ENCODE data around the gene LCA5.
A peak's percentile ranks its signal among the peaks of the same experiment; 100 is the strongest.
"Not testable (repeated sequence)": the region's sequence is repeated elsewhere in the genome, so short reads cannot be mapped to it uniquely, and the experiment has no call there.

The LCA5 gene

DNA sequence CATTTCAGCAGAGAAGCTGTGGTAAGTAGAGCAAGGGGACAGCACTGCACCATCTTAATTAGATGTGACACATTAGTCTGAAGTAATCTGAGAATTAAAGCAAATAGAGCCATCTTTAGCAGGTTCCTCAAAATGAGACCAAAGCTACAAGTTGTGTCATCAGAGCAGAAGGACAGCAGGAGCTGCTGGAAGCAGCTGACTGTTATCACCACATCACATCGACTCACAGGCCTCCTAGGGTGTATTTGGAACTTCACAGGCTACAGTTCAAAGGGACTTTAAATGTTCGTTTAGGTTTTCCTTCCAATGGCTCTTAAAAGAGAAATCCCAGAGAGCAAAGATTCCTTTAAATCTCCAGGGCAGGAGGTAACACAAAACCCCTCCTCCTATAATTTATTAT is 69.5 kb downstream of the LCA5 start:
- no peak for DNase-seq (ENCODE audit: low spot score)

DNA sequence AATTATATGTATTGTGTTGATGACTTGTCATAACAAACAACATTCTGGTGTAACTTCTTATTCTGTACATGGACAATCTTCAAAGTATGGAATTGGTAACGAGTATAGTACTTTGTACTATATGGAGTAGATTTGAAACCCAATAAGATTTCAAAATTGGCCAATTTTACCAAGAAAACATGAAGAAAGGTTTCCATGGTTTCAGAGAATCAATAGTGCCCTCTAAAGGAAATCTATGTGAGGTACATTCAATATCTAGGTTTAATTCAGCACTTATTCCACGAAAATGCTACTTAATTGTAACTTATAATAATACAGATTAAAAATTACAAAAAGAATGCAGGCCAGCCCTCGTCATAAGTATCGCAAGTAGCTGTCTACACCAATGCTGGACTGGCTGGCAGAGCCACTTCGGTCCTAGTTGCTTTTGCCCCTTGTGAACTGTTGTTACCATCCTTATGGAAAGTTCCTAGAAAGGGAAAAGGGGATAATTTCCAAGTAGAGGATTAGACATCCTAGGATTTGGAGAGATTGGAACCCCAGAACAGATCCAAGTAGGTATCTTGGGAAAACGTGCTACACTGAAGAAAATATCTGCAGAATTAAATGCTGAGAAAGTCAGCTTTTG is 70.9 kb downstream of the LCA5 start:
- DNase-seq (ENCODE audit: low spot score) = peak; percentile 36

DNA sequence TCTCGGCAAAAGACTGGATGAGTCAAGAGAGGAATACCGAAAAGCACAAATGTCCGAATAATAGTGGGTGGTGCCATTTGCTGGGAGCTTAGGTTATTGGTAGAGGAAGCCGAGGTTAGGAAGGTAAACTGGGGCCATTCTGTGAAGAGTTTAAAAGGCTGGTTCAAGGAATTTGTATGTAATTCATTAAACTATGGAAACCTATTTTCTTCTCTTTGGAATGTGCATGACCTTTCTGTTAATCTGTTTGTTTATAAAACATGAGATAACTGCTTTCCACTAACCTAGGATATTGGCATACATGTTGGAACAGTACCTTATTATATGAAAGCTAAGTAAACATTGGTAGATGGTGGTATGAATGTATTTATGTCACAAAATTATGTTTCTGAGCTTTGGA is 71.8 kb downstream of the LCA5 start:
- no peak for DNase-seq (ENCODE audit: low spot score)

DNA sequence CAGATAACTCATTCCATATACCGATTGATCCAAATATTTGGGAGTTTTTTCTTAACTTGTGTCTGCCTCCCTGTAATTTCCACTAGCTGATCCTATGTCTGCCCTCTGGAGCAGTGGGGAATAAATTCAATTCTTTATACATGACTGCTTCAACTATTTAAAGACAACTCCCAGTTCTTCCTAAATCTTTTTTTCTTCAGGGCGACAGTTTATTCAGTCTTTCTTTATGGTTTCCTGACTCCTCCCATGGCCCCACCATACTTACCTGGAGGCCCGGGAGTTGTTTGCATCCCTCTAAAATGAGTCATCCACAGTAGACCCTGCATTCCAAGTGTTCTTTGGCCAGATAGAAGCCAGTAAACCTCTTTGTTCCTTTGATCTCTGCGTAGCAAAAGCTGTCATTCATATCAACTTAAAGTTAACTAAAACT is 73.6 kb downstream of the LCA5 start:
- no peak for DNase-seq (ENCODE audit: low spot score)

DNA sequence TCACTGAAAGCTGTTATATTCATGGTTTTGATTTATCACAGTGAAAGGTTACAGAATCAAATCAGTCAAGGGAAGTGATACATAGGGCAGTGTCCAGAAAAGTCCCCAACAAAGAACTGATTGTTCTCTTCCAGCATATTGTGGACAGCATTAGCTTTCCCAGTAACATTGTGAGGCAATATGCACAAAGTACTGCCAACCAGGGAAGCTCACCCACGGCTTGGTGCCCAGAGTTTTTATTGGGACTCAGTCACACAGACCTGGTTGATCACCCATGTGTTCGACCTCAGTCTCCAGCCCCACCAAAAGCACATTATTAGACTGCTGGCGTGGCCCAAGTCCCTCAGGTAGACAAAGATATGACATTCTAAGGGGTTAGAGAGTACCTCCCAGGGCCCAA is 76.0 kb downstream of the LCA5 start:
- DNase-seq (ENCODE audit: low spot score) = peak; percentile 67

DNA sequence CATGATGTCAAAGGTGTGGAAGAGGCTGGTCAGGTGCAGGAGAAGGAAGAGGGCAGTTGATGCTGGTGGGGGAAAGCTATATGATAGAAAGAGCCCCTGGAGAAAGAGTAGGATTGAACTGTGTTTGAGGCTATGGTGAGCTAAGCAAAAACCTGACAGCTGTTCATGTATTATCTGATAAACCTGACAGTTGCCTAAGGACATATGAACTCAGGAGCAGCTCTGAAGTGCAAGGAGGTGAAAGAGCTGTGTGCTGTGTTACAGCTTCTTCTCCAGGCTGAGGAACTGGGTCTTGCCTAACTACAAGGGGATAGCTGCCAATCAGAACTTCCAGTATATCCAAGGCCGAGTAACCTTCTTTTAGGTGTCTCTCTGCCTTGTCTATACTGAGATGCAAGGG is 81.8 kb downstream of the LCA5 start:
- DNase-seq (ENCODE audit: low spot score) = no peak

DNA sequence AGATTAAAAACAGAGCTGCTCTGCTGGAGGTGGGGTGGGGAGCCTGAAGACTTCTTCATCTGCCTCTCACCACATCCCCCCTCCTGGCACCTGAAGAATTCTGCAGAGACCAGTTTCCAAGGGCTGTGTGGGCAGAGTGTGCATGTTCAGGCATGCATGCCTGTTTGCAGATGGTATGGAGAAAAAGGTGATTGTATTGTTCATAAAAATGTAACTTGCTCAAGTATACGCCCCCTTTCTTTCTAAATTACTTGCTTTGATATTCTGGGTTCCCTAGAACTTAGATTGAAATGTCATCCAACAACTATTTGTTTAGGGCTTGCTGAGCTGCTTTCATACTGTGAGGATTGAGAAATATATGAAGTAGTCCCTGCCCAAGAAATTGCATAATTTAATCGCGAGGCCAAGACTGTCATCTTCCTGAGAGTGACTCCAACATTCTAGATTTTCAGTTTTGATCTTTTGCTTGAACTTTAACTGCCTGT is 83.6 kb downstream of the LCA5 start:
- DNase-seq (ENCODE audit: low spot score) = no peak

DNA sequence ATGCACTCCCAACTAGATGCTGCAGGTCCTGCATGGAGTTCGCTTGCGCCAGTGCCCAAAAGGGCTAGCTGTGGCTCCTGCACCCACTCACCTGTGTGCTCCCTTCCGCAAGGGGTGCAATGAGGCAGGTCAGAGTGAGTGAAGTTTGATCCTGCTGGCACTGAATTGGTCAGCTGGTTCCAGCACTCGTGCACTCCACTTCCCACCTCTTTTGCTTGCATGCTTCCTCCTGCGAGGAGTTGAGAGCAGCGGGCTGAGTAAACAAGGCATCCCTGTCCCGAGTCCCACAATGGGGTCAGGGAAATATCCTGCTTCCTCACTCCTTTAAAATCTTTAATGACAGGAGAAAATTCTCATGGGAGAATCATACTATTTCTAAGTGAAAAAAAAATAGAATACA is 86.2 kb downstream of the LCA5 start:
- DNase-seq (ENCODE audit: low spot score) = no peak

DNA sequence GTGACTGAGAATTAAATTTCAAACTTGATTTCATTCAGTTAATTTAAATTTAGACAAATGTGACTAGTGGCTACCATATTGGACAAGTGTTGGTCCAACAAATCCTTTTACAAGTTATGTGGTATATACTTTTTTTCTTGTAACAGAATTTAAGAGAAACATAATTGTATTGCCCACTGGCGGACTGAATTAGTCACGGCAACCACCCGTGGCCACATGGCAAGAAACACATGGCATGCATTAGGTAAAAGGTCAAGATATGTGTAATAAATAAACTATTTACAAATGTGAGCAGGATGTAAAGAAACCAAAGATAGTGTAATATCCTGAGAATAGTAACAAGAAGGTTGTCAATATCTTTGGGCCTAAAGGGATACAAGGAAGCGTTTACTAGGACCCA is 91.2 kb downstream of the LCA5 start:
- DNase-seq (ENCODE audit: low spot score) = no peak

DNA sequence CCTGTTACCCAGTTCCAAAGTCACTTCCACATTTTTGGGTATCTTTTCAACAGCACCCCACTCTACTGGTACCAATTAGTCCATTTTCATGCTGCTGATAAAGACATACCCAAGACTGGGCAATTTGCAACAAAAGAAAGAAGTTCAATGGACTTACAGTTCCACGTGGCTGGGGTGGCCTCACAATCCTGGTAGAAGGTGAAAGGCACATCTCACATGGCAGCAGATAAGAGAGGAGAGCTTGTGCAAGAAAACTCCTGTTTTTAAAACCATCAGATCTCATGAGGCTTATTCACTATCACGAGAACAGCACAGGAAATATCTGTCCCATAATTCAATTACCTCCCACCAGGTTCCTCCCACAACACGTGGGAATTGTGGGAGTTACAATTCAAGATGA is 93.4 kb downstream of the LCA5 start:
- DNase-seq (ENCODE audit: low spot score) = not testable (repeated sequence)

DNA sequence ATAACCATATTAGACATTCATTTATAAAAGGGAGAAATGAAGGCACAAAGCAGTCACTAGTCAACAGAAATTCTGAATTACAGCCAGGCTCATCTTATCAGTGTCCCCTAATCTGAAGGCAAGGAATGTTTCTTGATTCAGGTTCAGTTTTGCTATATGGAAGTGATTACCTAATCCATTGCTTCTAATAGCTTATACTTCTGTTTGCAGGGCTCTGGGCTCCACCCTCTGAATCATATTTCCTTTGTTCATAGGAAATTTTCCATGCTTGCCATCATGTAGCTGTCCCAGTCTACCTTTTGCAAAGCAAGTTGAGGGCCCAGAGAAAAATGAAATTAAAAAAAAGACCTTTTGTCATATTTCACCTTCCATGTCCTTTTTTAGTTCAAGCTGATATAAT is 96.0 kb downstream of the LCA5 start:
- DNase-seq (ENCODE audit: low spot score) = no peak

DNA sequence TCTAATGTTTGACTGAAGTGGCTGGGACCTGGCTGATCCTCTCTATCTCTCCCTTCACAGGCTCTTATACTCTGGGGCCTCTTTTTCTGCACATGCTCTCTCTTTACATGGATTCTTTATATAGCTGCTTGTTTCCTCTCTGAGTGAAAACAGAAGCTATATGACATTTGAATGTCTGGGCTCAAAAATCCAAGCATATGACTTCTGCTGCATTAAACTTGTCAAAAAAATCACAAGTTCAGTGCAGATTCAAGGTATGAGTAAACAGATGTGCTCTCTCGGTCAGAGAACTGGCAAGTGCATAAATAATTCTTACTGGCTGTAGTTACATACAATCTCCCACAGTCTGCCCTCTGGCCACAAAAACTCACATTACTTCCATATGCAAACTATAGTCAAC is 96.6 kb downstream of the LCA5 start:
- DNase-seq (ENCODE audit: low spot score) = no peak

DNA sequence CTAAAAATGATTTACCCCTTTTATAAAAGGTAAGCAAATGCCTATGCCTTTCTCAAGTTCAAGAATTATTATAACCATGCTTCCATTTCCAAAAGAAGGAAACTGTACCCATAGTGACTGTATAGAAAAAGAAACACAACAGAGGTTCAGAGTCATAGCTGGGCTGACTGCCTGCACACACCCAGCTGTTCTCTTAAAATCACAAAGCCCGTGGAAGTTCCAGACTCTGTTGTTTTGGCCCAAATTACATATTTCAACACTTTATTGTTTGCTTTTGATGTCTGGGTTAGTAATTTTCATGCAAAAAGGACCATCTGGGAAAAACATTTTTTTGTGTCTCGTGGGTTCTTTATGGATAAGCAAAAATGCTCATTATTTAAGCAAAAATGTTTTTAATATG is 99.2 kb downstream of the LCA5 start:
- no peak for DNase-seq (ENCODE audit: low spot score)

DNA sequence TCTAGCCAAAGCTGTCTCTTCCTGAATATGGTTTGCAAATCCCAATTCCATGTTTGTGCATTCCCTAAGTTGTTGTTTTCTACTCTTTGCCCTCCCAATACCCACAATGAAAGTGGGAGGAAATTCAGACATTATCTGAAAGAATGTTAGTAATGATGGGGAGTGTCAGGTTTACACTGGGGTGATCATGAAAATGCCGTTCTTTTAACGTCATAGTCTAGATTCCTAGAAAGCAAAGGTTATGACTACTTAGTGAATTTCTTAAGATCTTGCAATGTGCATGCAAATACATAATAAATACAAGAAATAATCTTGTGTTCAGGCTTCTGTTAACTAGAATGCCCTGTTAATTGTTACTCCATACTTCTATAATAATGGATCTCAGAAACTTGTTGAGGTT is 101.0 kb downstream of the LCA5 start:
- DNase-seq (ENCODE audit: low spot score) = no peak

DNA sequence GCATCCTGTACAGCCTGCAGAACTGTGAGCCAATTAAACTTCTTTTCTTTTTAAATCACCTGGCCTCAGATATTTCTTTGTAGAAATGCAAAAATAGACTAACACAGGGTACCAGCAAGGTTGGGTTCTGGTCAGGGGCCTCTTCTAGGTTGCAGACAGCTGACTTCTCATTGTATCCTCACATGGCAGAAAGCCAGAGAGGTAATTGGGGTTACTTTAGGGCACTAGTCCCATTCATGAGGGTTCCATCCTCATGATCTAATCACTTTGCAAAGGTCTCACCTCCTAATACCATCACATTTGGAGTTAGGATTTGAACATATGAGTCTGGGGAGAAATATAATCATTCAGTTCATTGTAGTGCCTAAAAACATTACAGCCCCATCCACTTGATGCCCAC is 101.5 kb downstream of the LCA5 start:
- DNase-seq (ENCODE audit: low spot score) = no peak
